GM19438 (cell line): ENCODE results near the gene NTNG2.

Experiments
- ATAC-seq: cut with Tn5 transposase; IDR thresholded peaks from one replicate; pipeline ENCODE4 v1.9.1; 2021; ENCODE audit warnings: low read depth; ENCODE audit not compliant: unreplicated experiment

NTNG2 gene

GRCh38 chr9:132197856-132198550 lies 36.1 kb downstream of the NTNG2 start:
- no peak for ATAC-seq

- ATAC-seq = no peak
These were observed 37.2 kb downstream of the NTNG2 start for GRCh38 chr9:132199056-132199455.

- ATAC-seq = no peak
These were observed 38.8 kb downstream of the NTNG2 start for GRCh38 chr9:132200706-132201105.

DNA sequence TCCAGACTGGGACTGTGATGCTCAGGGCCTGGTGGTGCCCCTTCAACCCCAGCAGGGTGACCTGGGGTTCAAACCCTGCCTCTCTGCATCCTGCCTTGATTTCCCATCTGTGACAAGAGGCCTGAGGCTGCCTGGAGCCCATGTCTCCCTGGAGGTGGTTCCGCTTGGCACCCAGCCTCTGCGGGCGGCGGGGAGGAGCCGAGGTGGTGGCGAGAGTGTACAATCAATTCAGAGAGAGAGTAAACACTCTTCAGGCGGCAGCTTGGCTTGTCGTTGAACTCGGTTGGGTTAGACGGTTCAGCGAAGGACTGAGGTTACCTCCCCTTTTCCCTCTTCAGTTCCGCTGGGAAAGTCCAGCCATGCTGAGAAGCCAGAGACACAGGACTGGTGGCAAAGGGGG lies 39.3 kb downstream of the NTNG2 start:
- no peak for ATAC-seq

DNA sequence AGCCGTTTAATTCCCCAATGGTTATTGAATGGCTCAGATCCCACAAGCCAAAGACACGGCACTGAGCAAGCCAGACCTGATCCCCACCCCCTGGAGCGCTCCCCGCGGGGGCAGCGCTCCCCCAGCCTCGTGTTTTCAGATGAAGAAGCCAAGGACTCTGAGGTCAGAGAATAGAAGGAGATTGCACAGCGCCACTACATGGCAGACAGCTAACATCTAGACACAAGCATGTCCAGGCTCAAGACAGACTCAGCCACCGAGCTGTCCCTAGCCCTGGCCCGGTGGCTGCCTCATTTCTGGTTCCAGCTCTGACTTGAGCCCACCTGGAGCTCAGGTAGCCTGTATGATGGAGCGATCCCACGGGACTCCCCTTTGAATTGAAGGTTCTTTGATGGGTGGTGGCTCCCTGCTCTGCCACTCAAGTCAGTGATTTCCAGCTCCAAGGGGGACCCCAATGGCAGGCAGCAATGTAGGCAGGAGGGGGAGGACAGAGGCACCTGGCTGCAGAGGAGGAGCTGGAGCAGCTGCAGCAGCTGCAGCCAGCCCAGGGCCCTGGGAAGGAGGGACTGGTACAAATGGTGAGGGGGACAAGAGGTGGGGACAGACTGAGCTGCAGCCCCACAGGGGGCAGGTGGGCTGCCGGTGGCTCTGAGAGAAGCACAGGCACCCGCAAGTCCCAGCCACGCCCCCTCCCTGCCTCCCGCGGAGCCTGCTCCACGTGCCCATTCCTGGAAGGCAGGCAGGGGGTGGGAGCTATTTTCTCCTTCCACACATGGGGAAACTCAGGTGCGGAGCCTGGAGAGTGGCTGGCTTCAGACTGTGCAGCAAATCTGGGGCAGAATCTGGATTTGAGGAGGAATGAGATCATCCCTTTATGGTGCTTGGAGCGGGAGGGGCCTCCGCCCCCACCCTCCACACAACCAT lies 40.2 kb downstream of the NTNG2 start:
- no peak for ATAC-seq

DNA sequence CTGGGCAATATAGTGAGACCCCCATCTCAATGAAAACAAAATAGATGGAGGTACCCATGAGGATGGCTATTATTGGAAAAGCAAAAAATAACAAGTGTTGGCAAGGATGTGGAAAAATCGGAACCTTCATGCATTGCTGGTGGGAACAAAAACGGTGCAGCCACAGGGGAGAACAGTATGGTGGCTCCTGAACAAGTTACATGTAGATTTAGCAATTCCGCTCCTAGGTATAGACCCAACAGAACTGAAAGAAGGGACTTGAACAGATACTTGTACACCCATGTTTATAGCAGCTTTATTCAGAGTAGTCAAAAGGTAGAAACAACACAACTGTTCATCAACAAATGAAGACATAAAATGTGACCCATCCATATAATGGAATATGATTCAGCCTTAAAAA lies 43.0 kb downstream of the NTNG2 start:
- ATAC-seq = no peak

DNA sequence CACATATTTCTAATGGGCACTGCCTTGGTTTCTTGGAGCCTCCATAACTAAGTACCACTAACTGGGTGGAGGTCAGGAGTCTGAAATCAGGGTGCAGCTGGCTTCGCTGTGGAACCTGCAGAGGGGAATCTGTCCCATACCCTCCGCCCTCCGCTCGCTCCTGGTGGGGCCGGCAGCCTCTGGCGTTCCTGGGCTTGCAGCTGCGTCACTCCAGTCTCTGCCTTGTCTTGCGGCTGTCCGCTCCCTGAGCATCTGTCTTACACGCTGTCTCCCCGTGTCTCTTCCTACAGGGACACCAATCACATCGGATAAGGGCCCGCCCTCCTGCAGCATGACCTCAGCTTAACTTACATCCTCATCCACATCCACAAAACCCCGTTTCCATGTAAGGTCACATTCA lies 45.4 kb downstream of the NTNG2 start:
- ATAC-seq = no peak

DNA sequence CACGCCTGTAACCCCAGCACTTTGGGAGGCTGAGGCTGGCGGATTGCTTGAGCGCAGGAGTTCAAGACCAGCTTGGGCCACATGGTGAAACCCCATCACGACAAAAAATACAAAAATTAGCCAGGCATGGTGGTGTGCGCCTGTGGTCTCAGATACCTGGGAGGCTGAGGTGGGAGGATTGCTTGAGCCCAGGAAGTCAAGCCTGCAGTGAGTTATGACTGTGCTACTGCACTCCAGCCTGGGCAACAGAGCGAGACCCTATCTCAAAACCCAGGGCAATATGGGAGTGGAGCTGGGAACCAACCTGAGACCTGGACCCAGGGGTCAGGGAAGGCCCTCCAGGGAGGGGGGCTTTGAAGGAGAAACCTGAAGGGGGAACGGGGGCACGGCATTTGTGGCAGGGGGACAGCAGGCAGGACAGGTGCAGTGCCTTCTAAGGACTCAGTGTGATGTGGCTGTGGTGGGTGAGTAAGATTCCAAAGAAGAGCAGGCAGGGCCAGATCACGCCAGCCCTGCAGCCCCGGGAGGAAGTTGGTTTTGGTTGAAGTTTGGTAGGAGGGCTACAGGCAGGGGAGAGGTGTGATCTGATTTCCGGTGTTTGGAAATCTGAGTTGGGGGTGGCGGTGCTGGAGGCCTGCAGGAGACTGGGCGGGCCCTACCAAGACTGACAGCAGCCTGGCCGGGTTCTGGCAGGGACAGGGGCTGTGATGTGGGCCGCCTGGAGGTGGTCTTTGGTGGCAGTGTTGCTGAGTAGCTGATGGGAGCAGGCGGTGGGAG lies 46.2 kb downstream of the NTNG2 start:
- no peak for ATAC-seq

GRCh38 chr9:132209228-132209627 lies 47.4 kb downstream of the NTNG2 start:
- no peak for ATAC-seq

DNA sequence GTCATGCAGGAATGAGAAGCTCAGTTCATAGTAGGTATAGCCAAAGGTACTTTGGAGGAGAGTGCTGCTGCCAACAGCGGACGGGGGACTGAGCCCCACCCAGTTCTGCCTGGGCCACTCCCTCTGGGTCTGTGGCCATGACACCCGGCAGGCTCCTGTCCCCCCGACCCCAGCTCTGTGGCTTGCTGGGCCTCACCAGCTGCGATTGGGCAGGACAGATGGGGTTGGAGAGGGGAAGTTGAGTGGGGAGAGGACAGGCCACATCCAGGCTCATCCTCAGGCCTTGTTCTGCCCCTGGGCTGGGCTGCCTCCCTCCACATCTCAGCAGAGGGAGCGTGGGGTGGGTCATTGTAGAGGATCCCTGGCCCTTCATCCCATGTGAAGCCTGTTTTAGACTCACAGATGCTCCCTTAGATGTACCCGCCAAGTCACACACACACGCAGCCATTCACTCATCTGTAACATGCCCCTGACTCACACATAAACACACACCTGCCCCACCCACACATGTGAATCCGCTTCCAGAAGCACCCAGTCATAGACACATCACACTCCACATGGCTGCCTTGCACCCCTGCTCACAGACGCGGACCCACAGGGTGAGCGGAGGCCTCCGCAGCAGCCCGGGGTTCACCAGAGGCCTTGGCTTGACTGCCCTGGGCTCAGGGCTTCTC lies 48.8 kb downstream of the NTNG2 start:
- no peak for ATAC-seq

- ATAC-seq = no peak
These were observed 49.7 kb downstream of the NTNG2 start for GRCh38 chr9:132211570-132211969.

GRCh38 chr9:132214027-132214622 lies 52.3 kb downstream of the NTNG2 start:
- ATAC-seq = no peak

DNA sequence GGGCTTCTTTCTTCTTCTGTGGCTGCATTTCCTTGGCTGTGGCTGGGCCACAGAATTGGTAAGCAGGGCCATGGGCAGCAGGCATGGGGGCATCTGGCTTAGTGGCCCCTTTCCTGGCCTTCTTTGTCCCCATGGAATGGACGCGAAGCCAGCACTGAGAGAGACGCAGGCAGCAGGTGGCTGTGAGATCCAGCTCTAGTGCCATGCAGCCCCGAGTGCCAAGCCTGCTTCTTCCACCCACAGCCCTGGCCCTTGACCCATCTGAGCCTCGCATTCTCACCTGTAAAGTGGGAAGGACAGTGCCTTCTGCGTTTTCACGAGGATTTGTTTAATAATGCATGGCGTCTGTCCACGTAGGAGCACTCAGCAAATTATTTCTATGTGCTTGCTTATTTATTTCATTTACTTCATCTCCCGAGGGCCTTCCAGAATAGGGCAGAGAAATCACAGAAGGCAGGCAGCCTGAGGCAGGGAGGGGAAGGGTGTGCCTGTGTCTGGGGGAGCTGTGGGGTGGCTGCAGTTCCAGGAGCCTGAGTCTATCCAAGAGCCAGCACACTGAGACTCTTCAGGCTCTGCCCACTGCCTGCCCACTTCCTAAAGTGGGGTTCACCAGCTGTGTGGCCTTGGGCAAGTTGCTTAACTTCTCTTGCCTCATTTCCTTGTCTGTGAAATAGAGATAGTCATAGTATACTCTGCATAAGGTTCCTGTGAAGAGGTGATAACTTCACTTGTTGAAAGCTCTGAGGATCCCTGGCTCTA lies 55.2 kb downstream of the NTNG2 start:
- ATAC-seq = no peak

GRCh38 chr9:132218208-132218607 lies 56.4 kb downstream of the NTNG2 start:
- ATAC-seq = no peak

GRCh38 chr9:132221941-132222340 lies 60.1 kb downstream of the NTNG2 start:
- ATAC-seq = no peak

- ATAC-seq = no peak
These were observed 62.8 kb downstream of the NTNG2 start for GRCh38 chr9:132224645-132225044.

DNA sequence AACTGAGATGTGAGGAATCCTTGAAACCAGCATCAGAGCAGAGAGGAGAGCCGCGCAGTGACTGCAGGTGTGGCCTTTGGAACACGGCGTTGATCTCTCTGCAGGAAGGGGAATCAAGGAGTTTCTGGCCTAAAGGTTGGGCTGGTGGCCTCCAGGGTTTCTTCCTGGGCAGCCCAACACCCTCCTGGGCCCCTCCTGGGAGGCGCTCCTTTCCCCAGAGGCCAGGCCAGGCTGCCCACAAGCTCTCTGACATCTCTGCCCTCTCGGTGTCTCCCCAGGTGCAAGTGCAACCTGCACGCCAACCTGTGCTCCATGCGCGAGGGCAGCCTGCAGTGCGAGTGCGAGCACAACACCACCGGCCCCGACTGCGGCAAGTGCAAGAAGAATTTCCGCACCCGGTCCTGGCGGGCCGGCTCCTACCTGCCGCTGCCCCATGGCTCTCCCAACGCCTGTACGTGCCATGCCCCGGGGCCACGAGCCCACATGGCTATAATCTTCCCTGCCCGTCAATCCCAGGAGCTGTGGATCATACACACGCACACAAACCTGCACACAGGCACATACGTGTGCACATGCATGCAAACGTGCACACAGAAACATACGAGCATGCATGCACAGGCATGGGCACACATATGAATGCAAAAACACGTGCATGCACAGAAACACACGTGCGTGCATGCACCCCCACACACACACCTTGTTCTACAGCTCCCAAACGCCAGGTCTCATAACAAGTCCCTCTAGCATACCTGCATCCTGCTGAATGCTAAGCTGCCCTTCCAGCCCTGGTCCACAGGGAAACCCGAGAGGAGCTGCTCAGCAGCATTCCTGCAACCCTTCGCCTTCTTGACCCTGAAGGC lies 64.9 kb downstream of the NTNG2 start:
- no peak for ATAC-seq

DNA sequence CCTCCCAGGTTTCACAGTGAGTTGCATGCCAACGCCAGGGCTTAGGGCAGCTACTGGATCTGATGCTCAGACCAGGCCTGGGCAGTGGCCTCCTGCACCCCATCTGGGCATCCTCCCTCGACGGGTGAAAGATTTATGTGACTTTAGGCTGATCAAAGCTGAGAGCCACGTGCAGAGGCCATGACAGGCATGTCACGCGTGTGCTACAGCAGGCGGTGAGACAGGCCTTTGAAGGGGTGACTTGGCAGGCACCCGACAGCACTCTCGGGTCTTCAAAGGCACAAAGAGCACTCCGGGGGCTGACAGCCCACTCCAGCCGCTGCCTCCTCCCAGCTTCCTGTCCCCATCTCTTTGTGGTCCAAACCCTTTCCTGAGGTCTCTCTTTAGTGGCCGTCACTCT lies 66.2 kb downstream of the NTNG2 start:
- ATAC-seq = no peak

DNA sequence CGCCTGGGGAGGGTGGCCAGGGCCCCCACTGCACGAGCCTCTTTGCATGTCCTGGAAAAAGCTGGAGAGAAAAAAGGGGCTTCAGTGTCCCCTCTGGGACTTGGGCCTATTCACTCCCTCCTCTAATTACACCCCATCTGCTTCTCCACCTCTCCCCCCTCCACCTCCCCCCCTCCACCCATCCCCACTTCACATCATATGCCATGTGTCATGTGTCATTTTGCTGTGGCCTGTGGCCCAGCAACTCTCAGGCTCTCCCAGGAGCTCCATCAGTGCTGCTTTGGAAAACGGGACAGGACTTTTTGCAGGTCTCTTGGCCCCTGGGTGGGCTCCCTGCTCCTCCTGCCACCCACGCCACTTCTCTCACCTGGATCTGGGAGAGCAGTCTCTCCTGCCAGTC lies 68.7 kb downstream of the NTNG2 start:
- ATAC-seq = no peak
